Measurements from ENCODE around the gene WDFY2. TPM values are rescaled to one million over a fixed set of nuclear protein-coding genes. Genes with fewer than 3 reads are reported as not detected.

The WDFY2 gene
- total RNA-seq, 3 donors from 2014 or later, result 3.4 to 9.6 (median 6.6) TPM

GRCh38 chr13:51730927-51731326 is 146.7 kb downstream of the WDFY2 start:
- DNase-seq, result no peak
- TF ChIP-seq CTCF (IDR thresholded peaks at IDR 0.05), result no peak
- no peaks in the 10 kb centered on the region for H3K36me3 ChIP-seq (ENCODE audit: low read depth)
- H3K9me3 ChIP-seq, result no peaks in the 10 kb centered on the region
- no peak for ATAC-seq
- intact Hi-C loops (cut with DNase I, micrococcal nuclease), result no loop called here
- no peaks in the 10 kb centered on the region for H3K4me1 ChIP-seq (ENCODE audit: low read depth)
- no peak overlapping the region for H3K4me3 ChIP-seq

- DNase-seq (no peak), ATAC-seq (no peak)
- H3K4me3 ChIP-seq, result no peak overlapping the region
- intact Hi-C loops (cut with DNase I, micrococcal nuclease), result no loop called here
- no peak for TF ChIP-seq CTCF (IDR thresholded peaks at IDR 0.05)
- no peaks in the 10 kb centered on the region for H3K9me3 ChIP-seq
- H3K4me1 ChIP-seq (ENCODE audit: low read depth), result no peaks in the 10 kb centered on the region
- no peaks in the 10 kb centered on the region for H3K36me3 ChIP-seq (ENCODE audit: low read depth)
Measured at GRCh38 chr13:51731759-51732158, 147.5 kb downstream of the WDFY2 start.

- Histone ChIP-seq H3K9me3 (no peaks in the 10 kb centered on the region), H3K4me1 (ENCODE audit: low read depth) (no peaks in the 10 kb centered on the region), H3K36me3 (ENCODE audit: low read depth) (no peaks in the 10 kb centered on the region), H3K4me3 (no peak overlapping the region)
- intact Hi-C loops (cut with DNase I, micrococcal nuclease), result no loop called here
- ATAC-seq (peak; percentile 57), DNase-seq (no peak)
- TF ChIP-seq CTCF (IDR thresholded peaks at IDR 0.05), result no peak
Measured at GRCh38 chr13:51733374-51734298, 149.4 kb downstream of the WDFY2 start.

- H3K4me3 ChIP-seq, result no peak overlapping the region
Measured at GRCh38 chr13:51734786-51735185, 150.5 kb downstream of the WDFY2 start.

GRCh38 chr13:51737609-51738008 is 153.3 kb downstream of the WDFY2 start:
- ATAC-seq (no peak), DNase-seq (no peak)
- Histone ChIP-seq H3K36me3 (ENCODE audit: low read depth) (no peaks in the 10 kb centered on the region), H3K4me1 (ENCODE audit: low read depth) (no peaks in the 10 kb centered on the region), H3K9me3 (no peaks in the 10 kb centered on the region), H3K4me3 (no peak overlapping the region)
- intact Hi-C loops (cut with DNase I, micrococcal nuclease), result no loop called here
- no peak for TF ChIP-seq CTCF (IDR thresholded peaks at IDR 0.05)

More at GRCh38 chr13:51734786-51735185, 150.5 kb downstream of the WDFY2 start:
- TF ChIP-seq CTCF (IDR thresholded peaks at IDR 0.05), result no peak
- no peak for DNase-seq
- intact Hi-C loops (cut with DNase I, micrococcal nuclease), result no loop called here
- no peak for ATAC-seq
- Histone ChIP-seq H3K4me1 (ENCODE audit: low read depth) (no peaks in the 10 kb centered on the region), H3K9me3 (no peaks in the 10 kb centered on the region), H3K36me3 (ENCODE audit: low read depth) (no peaks in the 10 kb centered on the region)
